Measurements from ENCODE around the gene RAI14.

Gene RAI14

GRCh38 chr5:34687269-34688011 is 31.3 kb downstream of the RAI14 start:
- in situ Hi-C loops (cut with HindIII; ENCODE audit: low pct_unique_long_range_greater_than_20kb, low sequenced_read_pairs) = no loop called here
- no peak for DNase-seq (ENCODE audit: low read depth in 1 of 2, low spot score in 1 of 2)
- TF ChIP-seq JUND (IDR thresholded peaks at IDR 0.05; ENCODE audit: low read depth) = no peak

GRCh38 chr5:34688015-34688810 is 32.1 kb downstream of the RAI14 start:
- in situ Hi-C loops (cut with HindIII; ENCODE audit: low pct_unique_long_range_greater_than_20kb, low sequenced_read_pairs) = no loop called here
- no peak for TF ChIP-seq JUND (IDR thresholded peaks at IDR 0.05; ENCODE audit: low read depth)
- DNase-seq (ENCODE audit: low read depth in 1 of 2, low spot score in 1 of 2) = no peak

- in situ Hi-C loops (cut with HindIII; ENCODE audit: low pct_unique_long_range_greater_than_20kb, low sequenced_read_pairs) = no loop called here
- TF ChIP-seq JUND (IDR thresholded peaks at IDR 0.05; ENCODE audit: low read depth) = no peak
- no peak for DNase-seq (ENCODE audit: low read depth in 1 of 2, low spot score in 1 of 2)
Observed at GRCh38 chr5:34690301-34690700, 34.2 kb downstream of the RAI14 start.

- no peak for TF ChIP-seq JUND (IDR thresholded peaks at IDR 0.05; ENCODE audit: low read depth)
- in situ Hi-C loops (cut with HindIII; ENCODE audit: low pct_unique_long_range_greater_than_20kb, low sequenced_read_pairs) = no loop called here
- DNase-seq (ENCODE audit: low read depth in 1 of 2, low spot score in 1 of 2) = no peak
Observed at GRCh38 chr5:34690898-34691297, 34.8 kb downstream of the RAI14 start.

- in situ Hi-C loops (cut with HindIII; ENCODE audit: low pct_unique_long_range_greater_than_20kb, low sequenced_read_pairs) = no loop called here
- DNase-seq (ENCODE audit: low read depth in 1 of 2, low spot score in 1 of 2) = no peak
- TF ChIP-seq JUND (IDR thresholded peaks at IDR 0.05; ENCODE audit: low read depth) = no peak
Observed at GRCh38 chr5:34691326-34691725, 35.2 kb downstream of the RAI14 start.

- TF ChIP-seq JUND (IDR thresholded peaks at IDR 0.05; ENCODE audit: low read depth) = no peak
- in situ Hi-C loops (cut with HindIII; ENCODE audit: low pct_unique_long_range_greater_than_20kb, low sequenced_read_pairs) = no loop called here
- no peak for DNase-seq (ENCODE audit: low read depth in 1 of 2, low spot score in 1 of 2)
Observed at GRCh38 chr5:34692786-34693185, 36.7 kb downstream of the RAI14 start.

- in situ Hi-C loops (cut with HindIII; ENCODE audit: low pct_unique_long_range_greater_than_20kb, low sequenced_read_pairs) = no loop called here
- DNase-seq (ENCODE audit: low read depth in 1 of 2, low spot score in 1 of 2) = no peak
- no peak for TF ChIP-seq JUND (IDR thresholded peaks at IDR 0.05; ENCODE audit: low read depth)
Observed at GRCh38 chr5:34694012-34694411, 37.9 kb downstream of the RAI14 start.

GRCh38 chr5:34694685-34695084 is 38.6 kb downstream of the RAI14 start:
- in situ Hi-C loops (cut with HindIII; ENCODE audit: low pct_unique_long_range_greater_than_20kb, low sequenced_read_pairs) = no loop called here
- no peak for TF ChIP-seq JUND (IDR thresholded peaks at IDR 0.05; ENCODE audit: low read depth)
- no peak for DNase-seq (ENCODE audit: low read depth in 1 of 2, low spot score in 1 of 2)

- no peak for DNase-seq (ENCODE audit: low read depth in 1 of 2, low spot score in 1 of 2)
- no peak for TF ChIP-seq JUND (IDR thresholded peaks at IDR 0.05; ENCODE audit: low read depth)
- in situ Hi-C loops (cut with HindIII; ENCODE audit: low pct_unique_long_range_greater_than_20kb, low sequenced_read_pairs) = no loop called here
Observed at GRCh38 chr5:34695275-34696027, 39.3 kb downstream of the RAI14 start.

- no peak for TF ChIP-seq JUND (IDR thresholded peaks at IDR 0.05; ENCODE audit: low read depth)
- in situ Hi-C loops (cut with HindIII; ENCODE audit: low pct_unique_long_range_greater_than_20kb, low sequenced_read_pairs) = no loop called here
- no peak for DNase-seq (ENCODE audit: low read depth in 1 of 2, low spot score in 1 of 2)
Observed at GRCh38 chr5:34697308-34698108, 41.4 kb downstream of the RAI14 start.

GRCh38 chr5:34698109-34698419 is 41.9 kb downstream of the RAI14 start:
- no peak for DNase-seq (ENCODE audit: low read depth in 1 of 2, low spot score in 1 of 2)
- no peak for TF ChIP-seq JUND (IDR thresholded peaks at IDR 0.05; ENCODE audit: low read depth)
- in situ Hi-C loops (cut with HindIII; ENCODE audit: low pct_unique_long_range_greater_than_20kb, low sequenced_read_pairs) = no loop called here

- no peak for TF ChIP-seq JUND (IDR thresholded peaks at IDR 0.05; ENCODE audit: low read depth)
- DNase-seq (ENCODE audit: low read depth in 1 of 2, low spot score in 1 of 2) = no peak
- in situ Hi-C loops (cut with HindIII; ENCODE audit: low pct_unique_long_range_greater_than_20kb, low sequenced_read_pairs) = no loop called here
Observed at GRCh38 chr5:34698754-34699153, 42.6 kb downstream of the RAI14 start.

All from T47D (cell line).